Neural crest cell (in vitro differentiated cells): Measurements from ENCODE around the gene PSD. TPM values are rescaled to one million over a fixed set of nuclear protein-coding genes. Genes with fewer than 3 reads are reported as not detected.
A peak's percentile ranks its signal among the peaks of the same experiment; 100 is the strongest.

ENCODE experiments used
- DNase-seq: peaks from one replicate; pipeline ENCODE4 v3.0.0; 2021; ENCODE audit warnings: low read depth, mixed read lengths, low spot score
- H3K27ac Mint-ChIP-seq: one replicate; pipeline ENCODE4 v1.8.0; 2021; ENCODE audit warnings: mild to moderate bottlenecking, mixed read lengths; ENCODE audit not compliant: unreplicated experiment
- H3K27me3 Mint-ChIP-seq: 2 replicates; pipeline ENCODE4 v1.8.0; 2021; ENCODE audit warnings: low read depth, mild to moderate bottlenecking, mixed read lengths
- H3K36me3 Mint-ChIP-seq: 2 replicates; pipeline ENCODE4 v1.8.0; 2021; ENCODE audit warnings: low read depth, mild to moderate bottlenecking, mixed read lengths
- H3K4me1 Mint-ChIP-seq: 2 replicates; pipeline ENCODE4 v1.8.0; 2021; ENCODE audit warnings: mixed read lengths
- H3K4me3 Mint-ChIP-seq: one replicate; pipeline ENCODE4 v1.8.0; 2021; ENCODE audit warnings: mild to moderate bottlenecking, mixed read lengths
- H3K9me3 Mint-ChIP-seq: 2 replicates; pipeline ENCODE4 v1.8.0; 2021; ENCODE audit warnings: mixed read lengths
- total RNA-seq: library from RNA; stranded (reverse); gene quantifications from 2 replicates; pipeline ENCODE4 v1.2.1, GENCODE V29; 2021
- TF ChIP-seq, protein P1 (sequence below): fragments of 200-600 bp; sonication (generic); conservative IDR thresholded peaks from 2 replicates; pipeline ENCODE4 v1.5.0; 2021; ENCODE audit warnings: antibody characterized with exemption, mild to moderate bottlenecking

The PSD gene
- total RNA-seq, 1 donor from 2014 or later, result 37.4 TPM

DNA sequence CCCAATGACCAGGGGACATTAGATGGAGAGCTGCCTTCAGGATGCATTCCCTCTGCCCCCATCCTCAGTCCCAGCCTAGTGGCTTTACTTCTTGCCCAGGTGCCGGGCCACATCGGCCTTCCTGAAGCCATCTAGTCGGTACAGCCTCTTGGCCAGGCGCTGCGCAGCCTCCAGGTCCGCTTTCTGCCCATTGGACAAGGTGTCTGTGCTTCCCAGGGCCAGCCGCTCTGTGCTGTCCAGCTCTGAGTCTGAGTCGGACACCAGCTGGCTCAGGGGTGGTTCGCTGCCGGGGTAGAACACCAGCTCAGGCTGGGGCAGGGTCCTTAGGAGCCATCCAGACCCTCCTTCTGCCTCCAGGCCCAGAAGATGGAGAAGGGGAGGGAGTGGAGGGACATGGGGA lies 6.3 kb downstream of the PSD start:
- TF ChIP-seq, protein P1, sequence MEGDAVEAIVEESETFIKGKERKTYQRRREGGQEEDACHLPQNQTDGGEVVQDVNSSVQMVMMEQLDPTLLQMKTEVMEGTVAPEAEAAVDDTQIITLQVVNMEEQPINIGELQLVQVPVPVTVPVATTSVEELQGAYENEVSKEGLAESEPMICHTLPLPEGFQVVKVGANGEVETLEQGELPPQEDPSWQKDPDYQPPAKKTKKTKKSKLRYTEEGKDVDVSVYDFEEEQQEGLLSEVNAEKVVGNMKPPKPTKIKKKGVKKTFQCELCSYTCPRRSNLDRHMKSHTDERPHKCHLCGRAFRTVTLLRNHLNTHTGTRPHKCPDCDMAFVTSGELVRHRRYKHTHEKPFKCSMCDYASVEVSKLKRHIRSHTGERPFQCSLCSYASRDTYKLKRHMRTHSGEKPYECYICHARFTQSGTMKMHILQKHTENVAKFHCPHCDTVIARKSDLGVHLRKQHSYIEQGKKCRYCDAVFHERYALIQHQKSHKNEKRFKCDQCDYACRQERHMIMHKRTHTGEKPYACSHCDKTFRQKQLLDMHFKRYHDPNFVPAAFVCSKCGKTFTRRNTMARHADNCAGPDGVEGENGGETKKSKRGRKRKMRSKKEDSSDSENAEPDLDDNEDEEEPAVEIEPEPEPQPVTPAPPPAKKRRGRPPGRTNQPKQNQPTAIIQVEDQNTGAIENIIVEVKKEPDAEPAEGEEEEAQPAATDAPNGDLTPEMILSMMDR, result no peak
- H3K4me1 Mint-ChIP-seq, result peaks cover 79% of the 10 kb centered on the region
- peak overlapping the region; percentile 73 for H3K4me3 Mint-ChIP-seq
- H3K27me3 Mint-ChIP-seq, result peaks cover 18% of the 10 kb centered on the region
- no peaks in the 10 kb centered on the region for H3K9me3 Mint-ChIP-seq
- H3K27ac Mint-ChIP-seq, result peak overlapping the region; percentile 96
- no peak for DNase-seq
- no peaks in the 10 kb centered on the region for H3K36me3 Mint-ChIP-seq

DNA sequence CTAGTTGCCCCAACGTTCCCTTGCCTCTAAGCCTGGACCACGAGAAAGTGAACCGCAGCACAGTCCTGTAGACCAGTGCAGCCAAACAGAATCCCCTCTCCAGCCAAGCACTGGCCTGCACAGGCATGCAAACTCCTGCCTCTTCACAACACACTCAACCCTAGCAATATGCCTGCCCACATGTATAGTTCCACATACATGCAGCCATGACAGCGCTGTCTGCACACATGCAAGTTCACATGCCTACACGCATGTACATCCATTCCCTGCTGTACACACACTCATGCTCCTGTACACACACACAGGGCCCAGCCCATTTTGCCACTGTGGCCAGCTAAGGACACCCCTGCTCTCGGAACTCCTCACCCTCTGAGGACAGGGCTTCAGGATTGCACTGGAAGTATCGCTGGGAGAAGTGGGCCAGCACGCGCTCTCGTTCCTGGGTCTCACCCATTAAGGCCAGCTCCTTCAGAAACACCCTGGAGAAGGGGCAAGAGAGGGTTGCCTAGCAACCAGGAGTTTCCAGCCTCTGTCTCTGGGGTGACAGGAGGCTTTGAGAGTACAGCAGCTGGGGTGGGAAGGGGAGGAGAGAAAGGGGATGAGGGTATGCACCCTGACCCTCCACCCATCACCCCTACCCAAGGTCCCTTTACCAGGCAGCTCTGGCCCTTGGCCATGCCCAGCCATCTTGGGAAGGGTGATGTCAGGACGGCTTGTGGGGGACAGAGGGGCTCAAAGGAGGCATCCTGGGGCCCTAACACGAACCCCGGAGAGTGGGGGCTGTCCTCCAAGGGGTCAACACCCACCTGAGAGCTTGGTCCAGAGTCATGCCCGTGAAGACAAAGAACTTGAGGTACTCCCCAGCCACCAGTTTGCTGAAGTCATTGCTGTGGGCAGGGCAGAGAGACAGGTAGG lies 7.0 kb downstream of the PSD start:
- H3K9me3 Mint-ChIP-seq, result no peaks in the 10 kb centered on the region
- peaks cover 81% of the 10 kb centered on the region for H3K4me1 Mint-ChIP-seq
- no peaks in the 10 kb centered on the region for H3K36me3 Mint-ChIP-seq
- TF ChIP-seq, protein P1, result no peak
- H3K27me3 Mint-ChIP-seq, result peaks cover 18% of the 10 kb centered on the region
- peak overlapping the region; percentile 96 for H3K27ac Mint-ChIP-seq
- H3K4me3 Mint-ChIP-seq, result peak overlapping the region; percentile 87
- no peak for DNase-seq

DNA sequence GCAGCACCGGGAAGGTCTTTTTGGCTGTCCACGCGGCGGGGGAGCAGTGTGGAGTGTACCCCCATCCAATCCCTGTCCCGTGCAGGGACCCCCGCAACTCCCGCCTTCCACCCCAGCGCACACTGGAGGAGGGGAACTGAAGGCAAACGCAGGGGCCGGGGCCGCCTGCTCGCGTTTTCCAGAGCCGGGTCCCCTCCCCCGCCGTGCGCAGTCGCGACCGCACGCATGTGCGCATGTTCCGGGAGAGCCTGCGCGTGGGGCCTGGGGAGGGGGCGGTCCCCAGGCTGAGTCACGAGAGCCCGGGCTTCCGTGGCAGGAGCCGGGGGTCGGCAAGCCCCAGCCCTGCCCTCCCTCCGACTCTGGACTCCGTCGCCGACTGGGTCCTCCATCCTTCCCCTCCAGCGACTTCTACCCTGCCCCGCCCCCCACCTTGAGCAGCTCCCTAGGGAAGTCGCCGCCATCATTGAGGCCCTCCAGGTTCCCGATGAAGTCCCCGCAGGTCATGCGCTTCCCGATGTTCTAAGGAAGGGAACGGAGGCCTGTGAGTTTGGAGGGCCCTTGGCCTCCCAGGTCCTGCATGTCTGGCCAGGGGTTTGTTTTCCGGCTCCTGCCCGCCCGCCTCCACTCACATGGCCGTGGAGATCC lies 8.0 kb downstream of the PSD start:
- H3K27ac Mint-ChIP-seq, result no peak overlapping the region
- H3K36me3 Mint-ChIP-seq, result no peaks in the 10 kb centered on the region
- peaks cover 18% of the 10 kb centered on the region for H3K27me3 Mint-ChIP-seq

DNA sequence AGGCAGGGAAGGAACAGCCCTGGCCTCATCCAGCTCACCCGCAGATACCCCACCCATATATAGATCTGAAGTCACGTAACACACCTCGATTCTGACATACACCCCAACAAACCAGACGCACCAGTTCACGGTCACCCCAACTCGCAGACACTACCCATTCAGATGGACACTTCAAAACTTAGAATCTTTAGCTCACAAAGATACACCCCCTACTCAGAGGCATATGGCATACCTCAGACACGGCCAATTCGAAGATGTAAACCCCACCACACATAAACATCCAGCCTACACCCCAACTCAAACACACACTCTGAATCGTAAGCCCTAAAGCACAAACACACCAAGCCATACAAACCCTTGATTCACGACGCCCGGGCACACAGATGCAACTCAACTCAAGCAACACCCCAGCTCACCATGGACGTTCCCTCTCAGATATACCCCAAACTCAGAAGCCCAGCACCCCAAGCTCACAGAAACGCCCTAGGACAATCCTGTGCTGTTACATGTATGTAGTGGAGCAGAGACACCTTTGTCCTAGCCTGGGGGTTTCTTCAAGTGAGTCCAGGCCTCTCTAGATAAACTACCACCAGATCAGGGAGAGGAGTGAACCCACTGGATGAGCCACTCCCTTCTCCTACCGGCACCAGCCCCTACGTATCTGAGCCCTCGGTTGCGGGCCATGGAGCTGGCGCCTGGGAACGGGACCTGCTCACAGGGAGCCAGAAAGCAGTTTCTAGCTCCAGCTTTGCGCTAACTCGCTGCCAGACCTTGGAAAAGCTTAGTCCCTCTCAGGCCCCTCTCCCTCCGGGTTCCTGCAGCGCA lies 8.8 kb downstream of the PSD start:
- TF ChIP-seq, protein P1, result no peak
- Mint-ChIP-seq H3K4me1 (peaks cover 69% of the 10 kb centered on the region), H3K27me3 (peaks cover 18% of the 10 kb centered on the region), H3K27ac (peak overlapping the region; percentile 10), H3K36me3 (no peaks in the 10 kb centered on the region), H3K9me3 (no peaks in the 10 kb centered on the region), H3K4me3 (peak overlapping the region; percentile 82)
- DNase-seq, result no peak

More for the DNA sequence above, 8.0 kb downstream of the PSD start:
- TF ChIP-seq, protein P1, result no peak
- Mint-ChIP-seq H3K9me3 (no peaks in the 10 kb centered on the region), H3K4me3 (peak overlapping the region; percentile 87), H3K4me1 (peaks cover 74% of the 10 kb centered on the region)
- DNase-seq, result peak; percentile 52
